Endothelial cell of umbilical vein (primary cell): ENCODE data around the gene GADL1.

Source experiments
- EZH2 ChIP-seq: IDR thresholded peaks from 2 replicates; pipeline ENCODE4 v1.6.1; 2012; ENCODE audit warnings: borderline replicate concordance, low read depth, mild to moderate bottlenecking, moderate library complexity, low read length, inconsistent platforms; ENCODE audit not compliant: severe bottlenecking
- FOS ChIP-seq: IDR thresholded peaks from 2 replicates; pipeline ENCODE4 v1.6.1; 2011; ENCODE audit warnings: mild to moderate bottlenecking, low read length, moderate library complexity, borderline replicate concordance; ENCODE audit not compliant: insufficient read depth
- JUN ChIP-seq: IDR thresholded peaks from 2 replicates; pipeline ENCODE4 v1.6.1; 2011; ENCODE audit warnings: borderline replicate concordance, low read depth; ENCODE audit not compliant: insufficient read length, insufficient read depth
- MYC ChIP-seq: IDR thresholded peaks from one replicate; pipeline ENCODE4 v1.6.1; 2011; ENCODE audit warnings: mild to moderate bottlenecking, low read depth, low read length
- POLR2A ChIP-seq: IDR thresholded peaks from 2 replicates; pipeline ENCODE4 v1.6.1; 2012; ENCODE audit warnings: low read depth, mild to moderate bottlenecking, control low read depth, low read length
- POLR2AphosphoS5 ChIP-seq: IDR thresholded peaks from 2 replicates; pipeline ENCODE4 v1.6.1; 2012; ENCODE audit warnings: low read depth, mild to moderate bottlenecking, control low read depth, low read length, moderate library complexity; ENCODE audit not compliant: insufficient read depth
- TF ChIP-seq, protein P1 (sequence below): IDR thresholded peaks from 2 replicates; pipeline ENCODE4 v1.6.1; 2011; ENCODE audit not compliant: insufficient read depth, insufficient read length
- TF ChIP-seq, protein P2 (sequence below), 2 donors: IDR thresholded peaks; 1 replicate in 1 of 2; 2 replicates in 1 of 2; pipeline ENCODE4 v1.5.1; 2011; ENCODE audit warnings: low read length in 2 of 2, mild to moderate bottlenecking in 2 of 2, moderate library complexity in 2 of 2, control low read depth in 1 of 2, inconsistent platforms in 1 of 2, low read depth in 1 of 2; ENCODE audit not compliant: insufficient read depth in 1 of 2; ENCODE audit errors: extremely low read depth in 1 of 2

DNA sequence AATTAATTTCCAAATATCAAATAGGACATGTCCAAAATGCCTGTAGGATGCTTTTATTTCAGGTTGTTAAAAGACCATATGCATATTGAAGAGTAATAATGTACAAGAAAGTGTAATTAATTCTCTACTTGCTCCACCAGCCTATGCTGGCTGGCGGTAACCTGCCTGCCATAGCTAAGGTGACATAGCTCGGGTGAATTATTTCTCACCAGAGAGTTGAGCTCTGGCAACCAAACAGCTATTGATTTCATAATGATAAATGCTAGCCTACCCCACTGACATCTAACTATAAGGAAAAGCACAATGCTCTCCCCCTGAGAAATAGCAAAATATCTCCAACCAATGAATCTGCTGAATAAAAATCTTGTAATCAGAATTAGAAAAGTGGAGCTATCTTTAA, 48.9 kb downstream of the GADL1 start:
- TF ChIP-seq, protein P1, sequence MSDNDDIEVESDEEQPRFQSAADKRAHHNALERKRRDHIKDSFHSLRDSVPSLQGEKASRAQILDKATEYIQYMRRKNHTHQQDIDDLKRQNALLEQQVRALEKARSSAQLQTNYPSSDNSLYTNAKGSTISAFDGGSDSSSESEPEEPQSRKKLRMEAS = no peak
- TF ChIP-seq MYC (no peak), POLR2A (no peak), POLR2AphosphoS5 (no peak), FOS (no peak), EZH2 (no peak), JUN (no peak)
- TF ChIP-seq, protein P2, sequence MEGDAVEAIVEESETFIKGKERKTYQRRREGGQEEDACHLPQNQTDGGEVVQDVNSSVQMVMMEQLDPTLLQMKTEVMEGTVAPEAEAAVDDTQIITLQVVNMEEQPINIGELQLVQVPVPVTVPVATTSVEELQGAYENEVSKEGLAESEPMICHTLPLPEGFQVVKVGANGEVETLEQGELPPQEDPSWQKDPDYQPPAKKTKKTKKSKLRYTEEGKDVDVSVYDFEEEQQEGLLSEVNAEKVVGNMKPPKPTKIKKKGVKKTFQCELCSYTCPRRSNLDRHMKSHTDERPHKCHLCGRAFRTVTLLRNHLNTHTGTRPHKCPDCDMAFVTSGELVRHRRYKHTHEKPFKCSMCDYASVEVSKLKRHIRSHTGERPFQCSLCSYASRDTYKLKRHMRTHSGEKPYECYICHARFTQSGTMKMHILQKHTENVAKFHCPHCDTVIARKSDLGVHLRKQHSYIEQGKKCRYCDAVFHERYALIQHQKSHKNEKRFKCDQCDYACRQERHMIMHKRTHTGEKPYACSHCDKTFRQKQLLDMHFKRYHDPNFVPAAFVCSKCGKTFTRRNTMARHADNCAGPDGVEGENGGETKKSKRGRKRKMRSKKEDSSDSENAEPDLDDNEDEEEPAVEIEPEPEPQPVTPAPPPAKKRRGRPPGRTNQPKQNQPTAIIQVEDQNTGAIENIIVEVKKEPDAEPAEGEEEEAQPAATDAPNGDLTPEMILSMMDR (IDR thresholded peaks at IDR 0.05; ENCODE audit: extremely low read depth in 1 of 2, insufficient read depth in 1 of 2, low read depth in 1 of 2, low read length in 2 of 2) = no peak
